22Rv1 (cell line): ENCODE results near the gene RFESD.

Experiments used
- H3K27ac ChIP-seq: fragments of 450-650 bp; 2 replicates; pipeline ENCODE4 v1.5.1; 2017
- ZFX ChIP-seq: fragments of 450-650 bp; IDR thresholded peaks from 2 replicates; pipeline ENCODE4 v1.6.1; 2017; ENCODE audit warnings: antibody characterized with exemption, borderline replicate concordance
- TF ChIP-seq, protein P1 (sequence below): fragments of 450-650 bp; IDR thresholded peaks from 2 replicates; pipeline ENCODE4 v1.5.1; 2017; ENCODE audit warnings: mild to moderate bottlenecking

Gene RFESD

DNA sequence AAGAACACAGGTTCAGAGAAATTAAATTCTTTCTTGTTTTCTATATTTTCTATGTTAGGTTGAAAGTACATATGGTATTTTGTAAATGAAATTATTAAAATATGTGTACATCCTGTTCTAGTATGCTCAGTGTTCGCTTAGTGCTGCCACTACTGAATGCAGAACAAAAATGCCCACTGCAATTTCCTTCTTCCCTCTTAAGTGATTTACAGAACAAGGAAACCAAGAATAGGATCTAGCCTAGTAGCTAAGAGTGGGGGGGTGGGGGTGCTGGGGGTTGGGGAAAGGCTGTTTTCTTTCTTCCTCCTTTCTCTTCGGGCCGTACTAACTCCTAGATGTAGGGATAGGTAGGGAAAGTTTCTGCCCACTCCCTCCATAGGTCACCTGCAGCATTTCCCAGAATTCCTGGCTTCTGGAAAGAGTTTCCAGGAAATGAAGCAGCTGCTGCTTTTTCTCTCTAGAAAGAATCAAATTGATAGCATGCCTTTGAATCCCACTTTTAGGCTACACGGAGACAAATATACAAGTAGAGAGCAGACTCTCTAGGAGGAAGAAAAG is 20.6 kb downstream of the RFESD start:
- TF ChIP-seq, protein P1, sequence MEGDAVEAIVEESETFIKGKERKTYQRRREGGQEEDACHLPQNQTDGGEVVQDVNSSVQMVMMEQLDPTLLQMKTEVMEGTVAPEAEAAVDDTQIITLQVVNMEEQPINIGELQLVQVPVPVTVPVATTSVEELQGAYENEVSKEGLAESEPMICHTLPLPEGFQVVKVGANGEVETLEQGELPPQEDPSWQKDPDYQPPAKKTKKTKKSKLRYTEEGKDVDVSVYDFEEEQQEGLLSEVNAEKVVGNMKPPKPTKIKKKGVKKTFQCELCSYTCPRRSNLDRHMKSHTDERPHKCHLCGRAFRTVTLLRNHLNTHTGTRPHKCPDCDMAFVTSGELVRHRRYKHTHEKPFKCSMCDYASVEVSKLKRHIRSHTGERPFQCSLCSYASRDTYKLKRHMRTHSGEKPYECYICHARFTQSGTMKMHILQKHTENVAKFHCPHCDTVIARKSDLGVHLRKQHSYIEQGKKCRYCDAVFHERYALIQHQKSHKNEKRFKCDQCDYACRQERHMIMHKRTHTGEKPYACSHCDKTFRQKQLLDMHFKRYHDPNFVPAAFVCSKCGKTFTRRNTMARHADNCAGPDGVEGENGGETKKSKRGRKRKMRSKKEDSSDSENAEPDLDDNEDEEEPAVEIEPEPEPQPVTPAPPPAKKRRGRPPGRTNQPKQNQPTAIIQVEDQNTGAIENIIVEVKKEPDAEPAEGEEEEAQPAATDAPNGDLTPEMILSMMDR: no peak
- TF ChIP-seq ZFX: no peak
- no peak overlapping the region for H3K27ac ChIP-seq

DNA sequence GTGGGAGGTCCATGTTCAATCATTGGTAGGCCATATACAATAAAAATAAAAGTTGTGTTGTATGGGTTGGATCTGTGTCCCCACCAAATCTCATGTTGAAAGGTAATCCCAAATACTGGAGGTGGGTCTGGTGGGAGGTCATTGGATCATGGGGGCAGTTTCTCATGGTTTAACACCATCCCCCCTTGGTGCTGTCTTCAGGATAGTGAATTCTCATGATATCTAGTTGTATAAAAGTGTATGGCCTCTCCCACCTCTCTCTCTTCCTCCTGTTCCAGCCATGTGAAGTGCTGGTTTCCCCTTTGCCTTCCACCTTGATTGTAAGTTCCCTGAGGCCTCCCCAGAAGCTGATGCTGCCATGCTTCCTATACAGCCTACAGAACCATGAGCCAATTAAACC is 21.1 kb downstream of the RFESD start:
- TF ChIP-seq ZFX: no peak
- TF ChIP-seq, protein P1: no peak
- no peak overlapping the region for H3K27ac ChIP-seq

DNA sequence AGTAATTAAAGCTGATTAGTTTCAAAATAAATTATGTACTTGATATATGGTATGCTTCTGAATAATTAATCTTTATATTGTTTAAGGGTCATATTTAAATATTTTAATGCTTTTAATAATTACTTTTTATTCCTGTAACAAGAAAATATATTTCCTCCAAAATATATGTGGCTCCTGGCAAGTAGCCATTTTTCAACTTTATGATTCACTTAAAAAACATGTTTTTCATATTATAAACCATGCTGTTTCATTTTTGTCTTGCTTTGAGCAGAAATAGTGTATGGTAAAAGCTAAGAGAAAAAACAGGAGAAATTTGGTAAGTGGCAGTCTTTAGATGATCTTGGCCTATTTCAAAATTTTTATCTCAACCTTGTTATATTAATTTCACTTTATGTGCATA is 21.6 kb downstream of the RFESD start:
- TF ChIP-seq, protein P1: no peak
- TF ChIP-seq ZFX: no peak

DNA sequence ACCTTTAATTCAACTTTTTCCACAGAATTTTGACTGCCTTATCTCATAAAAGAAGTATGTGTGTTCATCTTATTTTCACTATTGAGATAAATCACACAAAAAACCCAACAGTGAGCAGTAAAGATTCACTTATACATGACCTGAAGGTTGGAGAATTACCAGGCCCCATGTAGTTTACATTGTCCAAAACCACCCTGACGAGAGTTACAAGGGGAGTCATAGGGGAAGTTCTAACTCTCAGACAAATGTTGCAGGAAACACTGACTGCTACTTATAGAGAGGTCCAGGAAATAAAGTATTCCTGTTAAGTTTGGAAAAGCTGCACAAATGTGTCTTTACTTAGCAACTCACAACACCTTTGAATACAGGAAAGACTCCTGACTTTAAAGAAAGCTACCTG is 22.2 kb downstream of the RFESD start:
- TF ChIP-seq, protein P1: no peak
- TF ChIP-seq ZFX: no peak
- no peak overlapping the region for H3K27ac ChIP-seq

More for the DNA sequence above, 21.6 kb downstream of the RFESD start:
- no peak overlapping the region for H3K27ac ChIP-seq

DNA sequence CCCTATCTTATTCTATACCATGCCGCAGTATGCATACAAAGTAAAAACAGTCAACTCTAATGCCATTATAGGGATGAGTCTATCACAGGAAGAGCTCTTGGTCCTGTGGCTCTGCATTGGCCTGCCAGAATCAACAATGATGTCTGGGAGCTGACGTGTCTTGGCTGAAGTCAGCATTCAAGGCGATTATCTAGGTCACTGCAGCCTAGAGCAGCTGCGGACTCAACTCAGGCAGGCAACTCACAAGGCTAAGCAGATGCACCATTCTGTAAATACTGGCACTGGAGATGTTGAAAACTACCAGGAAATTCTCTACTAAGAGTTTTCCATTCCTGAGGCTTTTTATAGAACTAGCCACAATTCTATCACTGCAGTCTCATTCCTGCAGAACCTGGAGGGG is 23.0 kb downstream of the RFESD start:
- TF ChIP-seq ZFX: no peak
- TF ChIP-seq, protein P1: no peak
- H3K27ac ChIP-seq: no peak overlapping the region

DNA sequence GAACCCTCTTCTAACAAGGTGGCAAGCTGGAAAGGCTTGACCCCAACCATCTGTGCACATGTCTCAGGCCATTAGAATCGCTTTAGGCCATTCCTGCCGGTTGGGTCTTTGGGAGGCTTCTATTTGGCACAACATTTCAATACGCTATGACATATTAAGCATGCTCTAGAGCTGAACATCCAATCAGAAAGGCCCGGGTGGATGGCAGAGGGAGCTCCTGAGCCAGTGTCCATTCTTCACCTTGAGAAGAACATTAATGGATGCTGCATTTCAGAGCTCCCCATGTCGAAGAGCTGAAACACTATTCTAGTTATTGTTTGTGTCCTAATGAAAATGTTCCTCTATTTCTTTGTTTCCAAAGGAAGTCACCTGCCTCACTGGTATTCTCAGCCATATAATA is 23.4 kb downstream of the RFESD start:
- H3K27ac ChIP-seq: no peak overlapping the region
- TF ChIP-seq, protein P1: no peak
- no peak for TF ChIP-seq ZFX

DNA sequence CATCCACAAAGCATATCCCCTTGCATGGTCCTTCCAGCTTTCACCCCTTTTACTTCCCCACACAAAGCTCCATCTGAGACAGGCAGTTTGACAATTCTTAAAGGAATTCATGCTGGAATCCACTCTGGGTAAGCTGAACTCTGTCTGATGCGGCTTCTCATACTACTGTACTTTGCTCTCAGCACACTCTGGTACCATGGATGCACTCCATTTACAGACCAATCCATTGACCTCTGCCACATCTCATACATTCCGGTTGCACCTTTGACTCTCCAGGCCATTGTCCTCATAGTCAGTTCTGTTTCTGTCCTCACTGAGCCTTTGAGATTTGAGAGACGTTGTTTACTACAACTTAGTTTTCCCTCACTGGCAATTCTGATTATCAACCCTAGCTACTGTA is 24.0 kb downstream of the RFESD start:
- H3K27ac ChIP-seq: no peak overlapping the region
- TF ChIP-seq ZFX: no peak
- TF ChIP-seq, protein P1: no peak
